HepG2 (cell line): ENCODE data around the gene STKLD1. TPM values are rescaled to one million over a fixed set of nuclear protein-coding genes. Genes with fewer than 3 reads are reported as not detected.

Experiments
- CBFB ChIP-seq: sonication (generic); formaldehyde crosslinking; IDR thresholded peaks from 2 replicates; pipeline ENCODE4 v1.4.0; 2020; ENCODE audit warnings: missing genetic modification reagents
- CBX1 ChIP-seq: IDR thresholded peaks from one replicate; pipeline ENCODE4 v1.6.1; 2016; ENCODE audit warnings: antibody characterized with exemption, low read depth
- CENPX ChIP-seq: sonication (generic); formaldehyde crosslinking; IDR thresholded peaks from 2 replicates; pipeline ENCODE4 v1.9.0; 2021; ENCODE audit warnings: mild to moderate bottlenecking, missing genetic modification reagents, moderate library complexity
- CTCF ChIP-seq: sonication (generic); formaldehyde crosslinking; IDR thresholded peaks from 2 replicates; pipeline ENCODE4 v1.5.0; 2020; ENCODE audit warnings: mild to moderate bottlenecking, missing genetic modification reagents, moderate library complexity
- ELF3 ChIP-seq: IDR thresholded peaks from 2 replicates; pipeline ENCODE4 v1.6.1; 2016; ENCODE audit warnings: missing genetic modification reagents, missing compliant biosample characterization
- GTF2F1 ChIP-seq: fragments of 150-350 bp; IDR thresholded peaks from 2 replicates; pipeline ENCODE4 v1.6.1; 2014; ENCODE audit warnings: low read length
- IKZF5 ChIP-seq: IDR thresholded peaks from 2 replicates; pipeline ENCODE4 v1.6.1; 2018; ENCODE audit warnings: missing genetic modification reagents, mild to moderate bottlenecking, missing compliant biosample characterization
- KDM2A ChIP-seq: sonication (generic); formaldehyde crosslinking; IDR thresholded peaks from 2 replicates; pipeline ENCODE4 v1.4.0; 2020; ENCODE audit warnings: low read depth, missing genetic modification reagents, borderline replicate concordance
- MXI1 ChIP-seq: IDR thresholded peaks from 3 replicates; pipeline ENCODE4 v1.6.1; 2012; ENCODE audit warnings: low read depth, low read length, inconsistent platforms, borderline replicate concordance
- RBM39 ChIP-seq: fragments of 200-400 bp; formaldehyde crosslinking; IDR thresholded peaks from one replicate; pipeline ENCODE4 v1.6.1; 2018; ENCODE audit warnings: antibody characterized with exemption, mild to moderate bottlenecking, low read depth, low read length; ENCODE audit not compliant: poor library complexity, severe bottlenecking
- REST ChIP-seq, 2 experiments: IDR thresholded peaks; 2 replicates each; pipeline ENCODE4 v1.6.1; 2011 to 2012; ENCODE audit warnings: low read length in 2 of 2, borderline replicate concordance in 1 of 2, low read depth in 1 of 2, mild to moderate bottlenecking in 1 of 2, moderate library complexity in 1 of 2
- RFXAP ChIP-seq: sonication (generic); formaldehyde crosslinking; IDR thresholded peaks from 2 replicates; pipeline ENCODE4 v1.4.0; 2020; ENCODE audit warnings: missing genetic modification reagents, borderline replicate concordance
- SMAD9 ChIP-seq: sonication (generic); formaldehyde crosslinking; IDR thresholded peaks from 2 replicates; pipeline ENCODE4 v1.5.1; 2020; ENCODE audit warnings: mild to moderate bottlenecking, missing genetic modification reagents
- TAF1 ChIP-seq: sonication (generic); formaldehyde crosslinking; IDR thresholded peaks from 2 replicates; pipeline ENCODE4 v1.4.0; 2020; ENCODE audit warnings: missing genetic modification reagents
- TBL1XR1 ChIP-seq: fragments of 150-350 bp; IDR thresholded peaks from 2 replicates; pipeline ENCODE4 v1.6.1; 2014; ENCODE audit warnings: borderline replicate concordance, low read length; ENCODE audit not compliant: partially characterized antibody
- TIGD3 ChIP-seq: sonication (generic); formaldehyde crosslinking; IDR thresholded peaks from 2 replicates; pipeline ENCODE4 v1.5.1; 2020; ENCODE audit warnings: mild to moderate bottlenecking, missing genetic modification reagents, borderline replicate concordance
- ZNF143 ChIP-seq: sonication (generic); formaldehyde crosslinking; IDR thresholded peaks from 2 replicates; pipeline ENCODE4 v1.4.0; 2020; ENCODE audit warnings: missing genetic modification reagents
- ZNF629 ChIP-seq: sonication (generic); formaldehyde crosslinking; conservative IDR thresholded peaks from 2 replicates; pipeline ENCODE4 v1.5.0; 2020; ENCODE audit warnings: missing genetic modification reagents
- ZNF709 ChIP-seq: sonication (generic); formaldehyde crosslinking; IDR thresholded peaks from 2 replicates; pipeline ENCODE4 v1.5.0; 2020; ENCODE audit warnings: mild to moderate bottlenecking, missing genetic modification reagents
- ZNF800 ChIP-seq: sonication (generic); formaldehyde crosslinking; IDR thresholded peaks from 2 replicates; pipeline ENCODE4 v1.4.0; 2020; ENCODE audit warnings: missing genetic modification reagents
- ZSCAN12 ChIP-seq: sonication (generic); formaldehyde crosslinking; IDR thresholded peaks from 2 replicates; pipeline ENCODE4 v1.9.0; 2021; ENCODE audit warnings: mild to moderate bottlenecking, missing genetic modification reagents
- polyA plus RNA-seq, 8 experiments: library from polyadenylated mRNA; depleted of rRNA in 3 of 8; stranded (reverse) in 7 of 8; unstranded in 1 of 8; fragments of >200 nt; fragmentation: Illumina TruSeq in 4 of 8; extraction: Trizol in 4 of 8; gene quantifications; 2 replicates each; pipeline versions ENCODE4 v1.2.1 to v1.2.3, GENCODE V29; 2011 to 2016; ENCODE audit warnings: low read depth in 4 of 8, missing spikeins in 1 of 8, mixed read lengths in 1 of 8; ENCODE audit not compliant: insufficient read depth in 1 of 8
- total RNA-seq, 5 experiments: library from RNA; depleted of rRNA; stranded (reverse); fragments of >200 nt; fragmentation: Illumina TruSeq; extraction: Trizol; gene quantifications; 2 replicates each; pipeline ENCODE4 v1.2.3, GENCODE V29; 2016; ENCODE audit warnings: low read depth in 1 of 5

The STKLD1 gene
- total and polyA plus RNA-seq, 2 of the 13 experiments (the other 11 are each of a cell fraction or from before 2014, with no cell fraction given), result 1.5 to 2.2 TPM

GRCh38 chr9:133386338-133386737, 10.2 kb downstream of the STKLD1 start (continued):
- TF ChIP-seq RBM39 (no peak), IKZF5 (CRISPR knock-in tag) (0 out of 2 replicates have a peak, but pooled peaks have one; percentile 21), CENPX (CRISPR knock-in tag) (no peak), ZNF629 (CRISPR knock-in tag) (peak; percentile 71; the same call in 1 of the 2 replicates), ZNF143 (peak; percentile 30; the same call in 1 of the 2 replicates), RFXAP (CRISPR knock-in tag) (peak; percentile 26; the same call in 1 of the 2 replicates), ELF3 (CRISPR knock-in tag) (peak; percentile 82), SMAD9 (CRISPR knock-in tag) (no peak), CBFB (CRISPR knock-in tag) (no peak), TIGD3 (CRISPR knock-in tag) (no peak), ZNF709 (CRISPR knock-in tag) (peak; percentile 31; the same call in 1 of the 2 replicates), CTCF (no peak), KDM2A (CRISPR knock-in tag) (peak; percentile 75; the same call in 1 of the 2 replicates), TBL1XR1 (no peak), ZSCAN12 (CRISPR knock-in tag) (no peak), GTF2F1 (no peak), TAF1 (CRISPR knock-in tag) (no peak), MXI1 (no peak), CBX1 (no peak), REST (IDR thresholded peaks at IDR 0.05; ENCODE audit: borderline replicate concordance in 1 of 2, low read depth in 1 of 2, low read length in 2 of 2) (no peak), ZNF800 (CRISPR knock-in tag) (peak; percentile 83; the same call in 1 of the 2 replicates)
